NCI-H226 (cell line): ENCODE measurements around the gene EP300.
"Not testable (repeated sequence)": the region's sequence is repeated elsewhere in the genome, so short reads cannot be mapped to it uniquely, and the experiment has no call there.

Experiments used
- DNase-seq: peaks from one replicate; pipeline ENCODE4 v3.0.0-alpha.2; 2015

The EP300 gene

GRCh38 chr22:41092023-41092817 lies at the start of gene EP300:
TSS of gene EP300 (plus strand) at chr22:41092592. CDS start at chr22:41093005, 413 bp downstream.
- peak; percentile 37 for DNase-seq

- no peak for DNase-seq
These were observed 48.7 kb upstream of the EP300 start for GRCh38 chr22:41043722-41044121.

GRCh38 chr22:41045575-41045974 lies 46.8 kb upstream of the EP300 start:
- not testable (repeated sequence) for DNase-seq

GRCh38 chr22:41047801-41048211 lies 44.6 kb upstream of the EP300 start:
- DNase-seq: no peak

GRCh38 chr22:41048345-41048744 lies 44.0 kb upstream of the EP300 start:
- not testable (repeated sequence) for DNase-seq

- peak; percentile 74 for DNase-seq
These were observed 43.3 kb upstream of the EP300 start for GRCh38 chr22:41048791-41049717.

- DNase-seq: not testable (repeated sequence)
These were observed 42.6 kb upstream of the EP300 start for GRCh38 chr22:41049795-41050194.

GRCh38 chr22:41050883-41051282 lies 41.5 kb upstream of the EP300 start:
- DNase-seq: no peak

GRCh38 chr22:41052661-41053490 lies 39.5 kb upstream of the EP300 start:
- no peak for DNase-seq

GRCh38 chr22:41057076-41057475 lies 35.3 kb upstream of the EP300 start:
- no peak for DNase-seq

- DNase-seq: no peak
These were observed 30.2 kb upstream of the EP300 start for GRCh38 chr22:41062146-41062545.

GRCh38 chr22:41064326-41064725 lies 28.1 kb upstream of the EP300 start:
- DNase-seq: not testable (repeated sequence)

GRCh38 chr22:41066341-41066740 lies 26.1 kb upstream of the EP300 start:
- not testable (repeated sequence) for DNase-seq

GRCh38 chr22:41067968-41068367 lies 24.4 kb upstream of the EP300 start:
- DNase-seq: not testable (repeated sequence)

GRCh38 chr22:41070665-41071331 lies 21.6 kb upstream of the EP300 start:
- DNase-seq: no peak

- no peak for DNase-seq
These were observed 18.3 kb upstream of the EP300 start for GRCh38 chr22:41074061-41074460.

- DNase-seq: no peak
These were observed 17.9 kb upstream of the EP300 start for GRCh38 chr22:41074466-41074865.

- no peak for DNase-seq
These were observed 17.3 kb upstream of the EP300 start for GRCh38 chr22:41074941-41075710.

GRCh38 chr22:41075946-41076345 lies 16.4 kb upstream of the EP300 start:
- no peak for DNase-seq

- DNase-seq: no peak
These were observed 15.5 kb upstream of the EP300 start for GRCh38 chr22:41076857-41077256.

- no peak for DNase-seq
These were observed 13.5 kb upstream of the EP300 start for GRCh38 chr22:41078931-41079330.
